HG03469 (cell line): Measurements from ENCODE around the gene CYBC1.

ENCODE experiments used
- ATAC-seq: cut with Tn5 transposase; IDR thresholded peaks from one replicate; pipeline ENCODE4 v1.9.1; 2021; ENCODE audit warnings: mild to moderate bottlenecking, moderate library complexity, moderate number of reproducible peaks; ENCODE audit not compliant: unreplicated experiment

The CYBC1 gene

GRCh38 chr17:82411396-82412053 is 39.0 kb downstream of the CYBC1 start:
- ATAC-seq, result no peak

- no peak for ATAC-seq
Measured at GRCh38 chr17:82410014-82410716, 40.4 kb downstream of the CYBC1 start.

DNA sequence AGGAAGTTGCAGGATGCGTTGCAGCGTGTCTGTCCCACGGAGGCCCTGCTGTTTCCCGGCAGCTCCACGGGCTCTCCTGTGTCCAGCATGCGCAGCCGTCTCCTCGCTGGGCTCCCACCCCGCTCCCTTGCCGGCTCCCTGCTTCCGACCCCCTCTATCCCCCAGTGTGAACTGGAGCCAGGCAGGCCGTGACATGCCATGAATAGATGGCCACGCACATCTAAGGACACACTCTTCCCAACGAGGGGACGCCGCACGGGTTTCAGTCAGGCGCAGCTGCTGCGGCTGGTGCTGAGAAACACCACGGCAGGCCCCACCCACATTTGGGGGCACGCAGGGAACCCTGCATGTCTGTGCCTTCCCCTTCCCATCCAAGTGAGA is 41.6 kb downstream of the CYBC1 start:
- no peak for ATAC-seq

DNA sequence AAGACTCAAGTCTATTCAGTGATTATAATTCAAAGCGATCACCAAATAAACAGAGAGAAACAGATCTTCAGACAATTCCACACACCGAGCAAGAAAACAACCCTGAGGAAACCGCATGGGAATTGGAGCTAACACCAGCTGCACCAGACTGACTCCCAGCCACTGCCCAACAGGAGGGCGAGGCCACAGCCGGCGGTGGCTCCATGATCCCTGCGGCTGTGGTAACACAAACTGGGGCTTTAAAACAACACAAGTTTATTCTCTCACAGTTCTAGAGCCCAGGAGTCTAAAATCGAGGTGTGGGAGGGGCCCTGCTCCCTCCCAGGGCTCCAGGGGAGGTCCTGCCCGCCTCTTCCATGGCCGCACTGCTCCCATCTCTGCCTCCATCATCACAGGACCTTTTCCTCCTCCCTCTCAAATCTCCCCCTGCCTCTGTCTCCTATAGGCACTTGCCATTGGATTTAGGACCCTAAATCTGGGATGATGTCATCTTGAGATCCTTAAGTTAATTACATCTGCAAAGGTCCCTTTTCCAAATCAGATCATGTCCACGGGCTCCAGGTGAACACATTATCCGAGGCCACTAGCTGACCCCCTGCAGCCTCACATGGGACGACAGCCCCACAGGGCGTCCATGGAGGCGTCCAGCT is 42.1 kb downstream of the CYBC1 start:
- ATAC-seq, result no peak

GRCh38 chr17:82407255-82407654 is 43.3 kb downstream of the CYBC1 start:
- no peak for ATAC-seq

DNA sequence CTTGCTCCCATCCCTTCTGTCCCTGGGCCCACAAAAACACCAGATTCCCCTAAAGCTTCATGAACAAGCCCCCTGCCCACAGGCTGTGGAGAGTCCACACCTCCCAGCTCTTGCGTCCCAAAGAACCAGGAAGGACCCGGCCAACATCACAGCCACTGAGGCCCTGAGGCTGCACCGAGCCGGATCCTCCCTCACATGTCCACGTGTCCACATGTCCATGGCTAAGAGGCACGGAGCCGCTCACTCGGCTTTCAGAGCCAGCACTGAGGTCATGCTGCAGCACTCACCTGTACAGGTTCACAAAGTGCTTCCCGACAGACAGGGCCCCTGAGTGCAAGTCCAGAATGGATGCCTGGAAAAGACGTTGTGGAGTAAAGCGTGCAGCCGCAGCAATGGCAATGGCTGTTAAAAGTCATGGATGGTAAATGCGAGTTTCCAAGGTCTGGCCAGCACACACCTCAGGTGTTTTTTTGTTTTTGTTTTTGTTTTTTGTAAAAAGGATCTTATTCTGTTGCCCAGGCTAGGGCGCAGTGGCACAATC is 44.4 kb downstream of the CYBC1 start:
- no peak for ATAC-seq

DNA sequence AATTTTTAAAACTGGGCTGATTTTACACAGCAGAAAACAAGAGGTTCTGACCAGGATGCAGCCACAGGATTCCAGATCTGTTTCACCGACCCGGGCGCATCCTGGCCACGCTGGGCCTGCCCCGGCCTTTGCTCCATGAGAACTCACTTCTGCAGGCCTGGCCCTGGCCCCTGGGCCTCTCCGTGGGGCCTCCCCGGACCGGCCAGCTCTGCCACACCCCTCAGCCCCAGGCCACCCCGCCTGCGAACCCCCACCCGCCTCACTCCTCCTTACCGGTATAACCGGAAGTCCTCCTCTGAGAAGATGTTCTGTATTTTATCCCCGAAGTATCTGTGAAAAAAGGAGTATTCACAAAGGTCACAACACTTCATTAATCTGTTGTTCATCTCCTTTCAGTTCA is 45.5 kb downstream of the CYBC1 start:
- no peak for ATAC-seq

DNA sequence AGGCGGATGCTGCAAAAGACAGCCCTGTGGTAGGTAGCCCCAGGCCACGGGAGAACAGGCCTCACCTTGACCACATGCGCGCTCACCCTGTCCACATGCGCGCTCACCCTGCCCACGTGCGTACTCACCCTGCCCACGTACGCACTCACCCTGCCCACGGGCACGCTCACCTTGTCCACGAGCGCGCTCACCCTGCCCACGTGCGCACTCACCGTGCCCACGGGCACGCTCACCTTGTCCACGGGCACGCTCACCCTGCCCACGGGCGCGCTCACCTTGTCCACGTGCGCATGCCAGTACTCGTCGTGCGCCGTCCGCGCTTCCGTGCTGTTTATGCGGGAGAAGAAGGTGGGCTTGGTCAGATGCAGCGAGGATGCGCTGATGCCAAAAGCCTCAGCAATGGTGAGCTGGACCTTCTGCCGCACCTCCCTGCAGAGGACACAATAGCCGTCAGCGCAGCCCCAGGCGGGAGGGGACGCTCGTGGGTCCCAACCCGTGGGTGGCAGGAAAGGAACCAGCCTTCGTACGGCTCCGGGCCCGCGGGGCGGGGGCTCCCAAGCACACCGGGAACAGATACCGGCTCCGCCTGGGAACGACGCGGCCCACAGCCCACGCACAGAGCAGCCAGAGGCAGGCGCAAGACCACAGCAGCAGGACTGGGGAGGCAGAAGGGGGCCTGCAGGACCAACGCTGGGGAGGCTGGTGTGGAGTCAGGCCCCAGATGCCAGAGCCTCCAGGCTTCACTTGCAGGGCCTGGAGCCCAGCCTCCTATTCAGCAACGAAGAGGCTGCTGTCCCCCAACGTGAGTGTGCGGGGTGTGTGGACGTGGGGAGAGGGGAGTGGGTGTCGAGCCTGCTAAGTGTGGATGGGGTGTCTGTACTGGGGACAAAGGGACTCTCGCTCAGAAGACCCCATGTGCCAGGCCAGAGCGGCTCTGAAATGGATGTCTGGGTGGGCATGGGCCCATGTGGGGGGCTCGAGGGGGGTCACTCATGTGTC is 46.6 kb downstream of the CYBC1 start:
- no peak for ATAC-seq

DNA sequence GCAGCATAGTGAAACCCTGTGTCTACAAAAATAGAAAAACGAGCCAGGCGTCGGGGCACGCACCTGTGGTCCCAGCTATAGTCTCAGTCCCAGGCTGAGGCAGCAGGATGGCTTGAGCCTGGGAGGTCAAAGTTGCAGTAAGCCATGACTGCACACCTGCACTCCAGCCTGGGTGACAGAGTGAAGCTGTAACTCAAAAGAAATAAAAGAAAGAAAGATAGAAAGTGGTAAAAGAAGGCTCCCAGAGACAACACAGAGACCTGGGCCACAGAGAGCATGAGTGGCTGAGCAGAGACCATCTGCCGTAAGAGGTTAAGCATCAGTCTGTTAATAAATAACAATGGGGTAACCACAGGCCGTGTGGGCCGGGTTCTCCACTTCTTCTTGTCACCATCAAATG is 47.7 kb downstream of the CYBC1 start:
- ATAC-seq, result no peak

GRCh38 chr17:82400830-82401229 is 49.7 kb downstream of the CYBC1 start:
- ATAC-seq, result no peak

GRCh38 chr17:82400206-82400605 is 50.3 kb downstream of the CYBC1 start:
- no peak for ATAC-seq

GRCh38 chr17:82399601-82400101 is 50.9 kb downstream of the CYBC1 start:
- ATAC-seq, result no peak

- ATAC-seq, result no peak
Measured at GRCh38 chr17:82399041-82399441, 51.5 kb downstream of the CYBC1 start.

DNA sequence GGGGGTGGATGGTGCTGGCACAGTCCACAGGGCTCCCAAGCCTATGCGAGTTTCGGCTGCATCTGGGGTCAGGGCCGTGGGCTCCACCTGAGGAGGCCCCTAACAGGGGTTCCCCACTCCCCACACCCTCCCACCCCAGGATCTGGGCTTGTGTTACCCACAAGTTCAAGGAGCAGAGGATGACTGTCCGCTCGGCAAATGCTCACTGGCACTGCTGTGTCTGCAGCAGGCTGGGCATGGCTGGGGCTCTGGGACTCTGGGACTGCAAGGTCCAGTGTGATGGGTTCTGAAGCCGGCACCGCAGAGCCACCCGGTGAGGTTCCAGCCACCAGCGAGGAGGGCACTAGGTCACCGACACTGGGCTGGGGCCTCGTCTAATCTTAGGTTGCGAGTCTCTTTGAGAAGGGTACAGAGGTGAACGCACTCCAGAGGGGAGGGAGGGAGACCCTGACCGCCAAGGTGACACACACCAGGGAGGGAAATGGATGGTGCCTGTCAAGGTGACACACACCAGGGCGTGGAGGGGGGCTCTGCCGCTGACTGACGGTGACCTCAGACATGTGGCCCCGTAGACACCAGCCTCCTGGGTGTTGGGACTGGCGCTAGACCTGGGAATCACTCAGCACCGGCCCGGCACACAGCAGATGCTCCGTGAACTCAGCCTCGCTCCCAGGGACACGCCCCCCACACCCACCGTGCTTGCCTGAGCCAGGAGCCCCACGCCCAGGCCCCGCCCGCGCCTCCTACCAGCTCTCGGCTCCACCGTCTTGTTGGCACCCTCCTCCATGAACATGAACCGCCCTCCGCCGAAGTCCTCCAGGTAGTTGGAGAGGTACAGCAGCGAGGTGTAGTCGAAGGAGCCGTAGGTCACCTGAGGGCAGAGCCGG is 52.9 kb downstream of the CYBC1 start:
- ATAC-seq, result no peak

- no peak for ATAC-seq
Measured at GRCh38 chr17:82396601-82397435, 53.7 kb downstream of the CYBC1 start.

DNA sequence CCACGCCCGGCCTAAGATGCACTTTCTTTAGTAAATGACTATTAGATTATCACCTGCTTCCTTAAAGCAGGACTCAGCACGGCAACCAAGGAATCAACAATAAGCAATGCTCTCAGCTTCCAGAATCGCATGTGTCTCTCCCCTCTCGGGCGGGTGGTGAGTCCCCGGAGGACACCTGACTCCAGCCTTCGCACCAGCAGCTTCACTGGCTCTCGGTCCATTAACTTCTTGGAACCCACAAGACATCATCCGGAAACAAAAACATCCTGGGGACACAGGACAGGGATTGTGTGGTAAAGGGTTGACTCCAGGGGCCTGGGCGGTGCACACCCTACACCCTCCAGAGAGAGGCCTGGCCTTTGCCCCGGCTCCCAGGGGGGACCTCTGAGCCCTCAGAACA is 56.3 kb downstream of the CYBC1 start:
- ATAC-seq, result no peak

- no peak for ATAC-seq
Measured at GRCh38 chr17:82392941-82393340, 57.6 kb downstream of the CYBC1 start.
